GM21390 (cell line): ENCODE results near the gene PRKCE.

Experiments
- ATAC-seq: cut with Tn5 transposase; IDR thresholded peaks from one replicate; pipeline ENCODE4 v1.9.1; 2021; ENCODE audit not compliant: unreplicated experiment

The PRKCE gene

GRCh38 chr2:45651415-45652089 is at the start of gene PRKCE:
PRKCE (plus strand) TSS chr2:45651675.
- ATAC-seq, result peak; percentile 16

GRCh38 chr2:45602624-45603023 is 48.9 kb upstream of the PRKCE start:
- no peak for ATAC-seq

- no peak for ATAC-seq
These were observed 46.4 kb upstream of the PRKCE start for GRCh38 chr2:45605116-45605515.

GRCh38 chr2:45606796-45607195 is 44.7 kb upstream of the PRKCE start:
- ATAC-seq, result no peak

GRCh38 chr2:45607701-45608100 is 43.8 kb upstream of the PRKCE start:
- no peak for ATAC-seq

GRCh38 chr2:45610281-45611019 is 41.0 kb upstream of the PRKCE start:
- peak; percentile 30 for ATAC-seq

GRCh38 chr2:45611020-45611859 is 40.2 kb upstream of the PRKCE start, which contains the start of gene SRBD1:
SRBD1 (minus strand) TSS chr2:45611267; CDS start chr2:45605441, 5,826 bp downstream.
- peak; percentile 89 for ATAC-seq

GRCh38 chr2:45612285-45612684 is 39.2 kb upstream of the PRKCE start:
- no peak for ATAC-seq

- no peak for ATAC-seq
These were observed 38.7 kb upstream of the PRKCE start for GRCh38 chr2:45612731-45613130.

- no peak for ATAC-seq
These were observed 37.1 kb upstream of the PRKCE start for GRCh38 chr2:45614330-45614729.

- ATAC-seq, result no peak
These were observed 36.5 kb upstream of the PRKCE start for GRCh38 chr2:45614871-45615415.

GRCh38 chr2:45616658-45617411 is 34.6 kb upstream of the PRKCE start:
- no peak for ATAC-seq

- no peak for ATAC-seq
These were observed 34.0 kb upstream of the PRKCE start for GRCh38 chr2:45617496-45617895.

GRCh38 chr2:45622336-45623075 is 29.0 kb upstream of the PRKCE start:
- ATAC-seq, result no peak

GRCh38 chr2:45623098-45623497 is 28.4 kb upstream of the PRKCE start:
- ATAC-seq, result no peak

GRCh38 chr2:45625824-45626223 is 25.7 kb upstream of the PRKCE start:
- no peak for ATAC-seq

GRCh38 chr2:45626387-45627221 is 24.9 kb upstream of the PRKCE start:
- ATAC-seq, result no peak

GRCh38 chr2:45627911-45628310 is 23.6 kb upstream of the PRKCE start:
- ATAC-seq, result no peak

- ATAC-seq, result no peak
These were observed 21.5 kb upstream of the PRKCE start for GRCh38 chr2:45629971-45630370.
